MCF 10A (cell line): ENCODE data around the gene LDAH. TPM values are rescaled to one million over a fixed set of nuclear protein-coding genes. Genes with fewer than 3 reads are reported as not detected.

Experiments used
- BruUV-seq: library from RNA; stranded (reverse); fragments of 400-500 nt; replicated peaks from 2 replicates; lab custom pipeline; 2021; lab: Mats Ljungman, UMichigan
- CTCF ChIA-PET: fragments of 300-600 bp; sonication (Branson Sonifier 250); formaldehyde crosslinking; extraction: SDS; loops from one replicate; lab custom pipeline; 2021; ENCODE audit warnings: antibody characterized with exemption, inconsistent platforms; lab: Yijun Ruan, JAX
- POLR2A ChIA-PET: fragments of 300-600, 350-650 bp; sonication (Branson Sonifier 250); formaldehyde crosslinking; extraction: SDS; loops from one replicate; lab custom pipeline; 2020; ENCODE audit warnings: antibody characterized with exemption, inconsistent platforms; lab: Yijun Ruan, JAX
- DNase-seq: peaks from one replicate; pipeline ENCODE4 v3.0.0-alpha.2; 2018; ENCODE audit not compliant: unreplicated experiment
- H3K27ac Mint-ChIP-seq: one replicate; pipeline ENCODE4 v1.8.0; 2022; ENCODE audit warnings: mild to moderate bottlenecking, low read depth, mixed read lengths; ENCODE audit not compliant: unreplicated experiment
- H3K27me3 Mint-ChIP-seq: one replicate; pipeline ENCODE4 v1.8.0; 2022; ENCODE audit warnings: mixed read lengths; ENCODE audit not compliant: insufficient read depth, unreplicated experiment
- H3K36me3 Mint-ChIP-seq: one replicate; pipeline ENCODE4 v1.8.0; 2022; ENCODE audit warnings: mild to moderate bottlenecking, moderate library complexity, mixed read lengths; ENCODE audit not compliant: insufficient read depth, unreplicated experiment
- H3K4me1 Mint-ChIP-seq: one replicate; pipeline ENCODE4 v1.8.0; 2022; ENCODE audit warnings: mixed read lengths; ENCODE audit not compliant: insufficient read depth, unreplicated experiment
- H3K4me3 Mint-ChIP-seq: one replicate; pipeline ENCODE4 v1.8.0; 2022; ENCODE audit warnings: mild to moderate bottlenecking, moderate library complexity, mixed read lengths; ENCODE audit not compliant: unreplicated experiment
- H3K9me3 Mint-ChIP-seq: one replicate; pipeline ENCODE4 v1.8.0; 2022; ENCODE audit warnings: mixed read lengths; ENCODE audit not compliant: unreplicated experiment
- intact Hi-C: fragments of 100-400 bp; cut with micrococcal nuclease; formaldehyde crosslinking; loops from 2 replicates; pipeline ENCODE4 v1.14.1; 2022
- total RNA-seq: library from RNA; stranded (reverse); gene quantifications from 2 replicates; pipeline ENCODE4 v1.2.3, GENCODE V29; 2022
- TF ChIP-seq, protein P1 (sequence below): fragments of 200-600 bp; IDR thresholded peaks from one replicate; pipeline ENCODE4 v1.8.0; 2022; ENCODE audit warnings: antibody characterized with exemption, mild to moderate bottlenecking; ENCODE audit not compliant: unreplicated experiment

Gene LDAH
- total RNA-seq, 1 experiment from 2014 or later, result 17.0 TPM

DNA sequence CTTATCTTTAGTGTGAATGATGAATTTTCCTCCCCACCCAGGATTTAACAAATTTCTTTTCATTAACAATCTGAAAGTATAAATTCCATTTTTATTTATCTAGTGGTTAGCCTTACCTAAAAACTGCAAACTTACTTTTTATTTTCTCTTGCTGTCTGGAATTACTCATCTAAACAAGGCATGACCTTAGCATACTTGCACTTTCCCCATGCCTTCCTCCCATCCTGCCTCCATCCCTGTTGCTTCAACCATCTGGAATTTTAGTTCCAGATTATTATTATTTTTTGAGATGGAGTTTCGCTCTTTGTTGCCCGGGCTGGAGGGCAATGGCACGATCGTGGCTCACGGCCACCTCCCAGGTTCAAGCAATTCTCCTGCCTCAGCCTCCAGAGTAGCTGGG lies 120.3 kb downstream of the LDAH start:
- POLR2A ChIA-PET, result no interaction called here
- Mint-ChIP-seq H3K4me1 (no peaks in the 10 kb centered on the region), H3K27me3 (no peaks in the 10 kb centered on the region), H3K36me3 (peaks cover 5% of the 10 kb centered on the region), H3K9me3 (no peaks in the 10 kb centered on the region), H3K27ac (no peak overlapping the region), H3K4me3 (no peak overlapping the region)
- no peak for DNase-seq
- intact Hi-C loops, result no loop called here
- no TSS peak for BruUV-seq
- TF ChIP-seq, protein P1, sequence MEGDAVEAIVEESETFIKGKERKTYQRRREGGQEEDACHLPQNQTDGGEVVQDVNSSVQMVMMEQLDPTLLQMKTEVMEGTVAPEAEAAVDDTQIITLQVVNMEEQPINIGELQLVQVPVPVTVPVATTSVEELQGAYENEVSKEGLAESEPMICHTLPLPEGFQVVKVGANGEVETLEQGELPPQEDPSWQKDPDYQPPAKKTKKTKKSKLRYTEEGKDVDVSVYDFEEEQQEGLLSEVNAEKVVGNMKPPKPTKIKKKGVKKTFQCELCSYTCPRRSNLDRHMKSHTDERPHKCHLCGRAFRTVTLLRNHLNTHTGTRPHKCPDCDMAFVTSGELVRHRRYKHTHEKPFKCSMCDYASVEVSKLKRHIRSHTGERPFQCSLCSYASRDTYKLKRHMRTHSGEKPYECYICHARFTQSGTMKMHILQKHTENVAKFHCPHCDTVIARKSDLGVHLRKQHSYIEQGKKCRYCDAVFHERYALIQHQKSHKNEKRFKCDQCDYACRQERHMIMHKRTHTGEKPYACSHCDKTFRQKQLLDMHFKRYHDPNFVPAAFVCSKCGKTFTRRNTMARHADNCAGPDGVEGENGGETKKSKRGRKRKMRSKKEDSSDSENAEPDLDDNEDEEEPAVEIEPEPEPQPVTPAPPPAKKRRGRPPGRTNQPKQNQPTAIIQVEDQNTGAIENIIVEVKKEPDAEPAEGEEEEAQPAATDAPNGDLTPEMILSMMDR, result no peak
- CTCF ChIA-PET, result interaction anchor here (0.7 to 1.0 kb wide), 2 partner anchors 215 to 416 kb away, joined by 3 read pairs; no protein-coding TSS in a partner anchor

DNA sequence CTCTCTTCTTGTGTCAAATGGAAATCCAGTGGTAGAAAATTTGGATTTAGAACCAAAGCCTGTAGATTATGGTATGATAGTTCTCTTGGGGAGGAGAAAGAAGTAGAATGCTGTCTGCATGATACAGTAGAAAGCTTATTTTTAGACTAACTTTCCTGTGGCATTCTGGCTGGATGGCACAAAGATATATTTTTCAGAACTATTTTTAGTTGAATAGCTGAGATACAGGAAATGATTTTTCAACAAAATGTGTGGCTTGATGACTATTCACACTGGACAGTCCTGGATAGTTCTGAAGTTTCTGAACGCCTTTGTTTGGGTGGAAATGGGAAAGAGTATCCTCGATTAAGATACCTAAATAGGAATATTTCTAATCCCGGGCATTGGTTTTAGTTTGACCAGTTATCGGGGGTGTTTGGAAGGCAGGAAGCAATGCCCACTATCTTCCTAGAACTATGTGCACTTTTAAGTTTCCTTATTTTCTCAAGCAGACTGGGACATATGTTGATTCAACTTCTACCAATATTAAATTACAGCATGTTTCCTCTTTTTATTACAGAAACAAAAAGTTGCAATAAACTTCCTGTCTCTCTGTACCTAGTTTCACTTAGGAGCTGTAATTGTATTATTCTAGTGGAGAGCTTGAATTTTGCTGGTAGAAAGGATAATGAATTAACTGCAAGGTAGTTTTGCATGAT lies 123.8 kb downstream of the LDAH start:
- no TSS peak for BruUV-seq
- H3K36me3 Mint-ChIP-seq, result peaks cover 12% of the 10 kb centered on the region
- no peaks in the 10 kb centered on the region for H3K27me3 Mint-ChIP-seq
- H3K4me1 Mint-ChIP-seq, result no peaks in the 10 kb centered on the region
- no peak overlapping the region for H3K4me3 Mint-ChIP-seq
- TF ChIP-seq, protein P1, result no peak
- H3K27ac Mint-ChIP-seq, result no peak overlapping the region
- intact Hi-C loops, result no loop called here
- H3K9me3 Mint-ChIP-seq, result no peaks in the 10 kb centered on the region
- ChIA-PET POLR2A (interaction anchor here (0.6 kb wide), 1 partner anchor 138 kb away, joined by 3 read pairs; no protein-coding TSS in a partner anchor), CTCF (interaction anchor here (0.8 to 1.4 kb wide), 6 partner anchors 13 to 275 kb away, joined by 3 to 10 read pairs (median 4); no protein-coding TSS in a partner anchor)
- no peak for DNase-seq

DNA sequence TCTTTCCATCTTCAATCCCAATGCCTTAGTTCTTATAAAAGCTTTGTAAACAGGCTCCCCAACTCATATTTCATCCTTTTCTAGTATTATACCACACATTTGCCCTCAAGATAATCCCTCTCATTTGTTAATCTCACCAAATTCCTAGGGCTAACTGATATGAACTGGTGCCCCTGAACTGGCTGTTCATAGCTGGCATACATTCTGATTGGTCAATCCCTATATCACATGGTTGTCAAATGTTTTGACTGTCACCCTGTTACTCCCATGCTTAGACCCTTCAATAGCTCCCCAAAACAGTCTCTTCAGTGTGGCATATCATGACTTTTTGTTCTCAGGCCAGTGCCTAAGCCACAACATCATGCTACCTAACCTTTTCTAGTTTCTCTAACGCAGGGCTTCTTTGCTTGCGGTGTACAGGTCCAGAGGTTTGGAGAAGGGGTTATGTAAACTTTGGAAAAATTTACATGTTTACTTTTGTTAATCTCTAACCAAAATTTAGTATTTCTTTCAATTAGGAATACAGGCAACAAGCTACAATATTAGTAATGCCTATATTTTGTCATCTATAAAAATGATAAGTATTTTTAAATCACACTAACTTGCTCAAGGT lies 125.5 kb downstream of the LDAH start:
- Mint-ChIP-seq H3K9me3 (no peaks in the 10 kb centered on the region), H3K36me3 (peaks cover 12% of the 10 kb centered on the region), H3K27ac (no peak overlapping the region), H3K27me3 (no peaks in the 10 kb centered on the region), H3K4me1 (no peaks in the 10 kb centered on the region), H3K4me3 (no peak overlapping the region)
- no peak for DNase-seq
- intact Hi-C loops, result no loop called here
- ChIA-PET CTCF (interaction anchor here (0.8 to 3.3 kb wide), 4 partner anchors 20 to 264 kb away, joined by 3 to 12 read pairs (median 4); no protein-coding TSS in a partner anchor), POLR2A (interaction anchor here (1.1 kb wide), 1 partner anchor 46 kb away, joined by 3 read pairs; no protein-coding TSS in a partner anchor)
- TF ChIP-seq, protein P1, result no peak
- no TSS peak for BruUV-seq

DNA sequence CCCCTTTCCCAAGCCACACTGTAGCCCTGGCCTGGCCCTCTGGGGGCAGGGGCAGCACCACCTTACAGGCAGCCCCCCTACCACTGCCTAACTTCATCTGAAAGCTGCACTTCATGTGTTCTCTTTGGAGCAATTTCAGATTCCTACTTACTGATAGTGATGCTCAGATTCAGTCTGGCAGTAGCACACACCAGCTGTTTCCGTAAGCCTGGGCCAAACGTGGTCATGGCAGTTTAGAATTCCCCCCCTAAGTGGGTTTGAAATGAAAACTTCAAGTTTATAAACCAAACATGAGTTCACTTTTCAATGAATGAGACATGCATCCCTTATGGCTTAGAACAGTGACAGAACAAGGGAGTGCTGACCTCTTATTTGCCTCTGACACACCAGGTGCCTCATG lies 126.5 kb downstream of the LDAH start:
- H3K9me3 Mint-ChIP-seq, result no peaks in the 10 kb centered on the region
- no peaks in the 10 kb centered on the region for H3K4me1 Mint-ChIP-seq

More for the DNA sequence above, 126.5 kb downstream of the LDAH start:
- Mint-ChIP-seq H3K36me3 (peaks cover 12% of the 10 kb centered on the region), H3K4me3 (no peak overlapping the region), H3K27ac (no peak overlapping the region), H3K27me3 (no peaks in the 10 kb centered on the region)
- CTCF ChIA-PET, result interaction anchor here (0.6 to 3.3 kb wide), 2 partner anchors 35 to 66 kb away, joined by 4 to 12 read pairs; no protein-coding TSS in a partner anchor
- POLR2A ChIA-PET, result interaction anchor here (1.1 kb wide), 1 partner anchor 45 kb away, joined by 3 read pairs; no protein-coding TSS in a partner anchor
- DNase-seq, result no peak
- TF ChIP-seq, protein P1, result no peak
- intact Hi-C loops, result no loop called here
- BruUV-seq, result no TSS peak
